ENCODE measurements around the gene SCLT1.

Gene SCLT1

GRCh38 chr4:128835498-128836222, 257.7 kb downstream of the SCLT1 start:
- no peak for DNase-seq
